ENCODE data around the gene TMBIM4.

GRCh38 chr12:66141299-66141698 lies 28.5 kb downstream of the TMBIM4 start:
- no peak for TF ChIP-seq CTCF (tag by site-specific recombination; IDR thresholded peaks at IDR 0.05)
- TF ChIP-seq ZBTB21 (tag by site-specific recombination; IDR thresholded peaks at IDR 0.05) = no peak
- TF ChIP-seq ZNF843 (tag by site-specific recombination; IDR thresholded peaks at IDR 0.05) = no peak
- TF ChIP-seq ZFP37 (tag by site-specific recombination; IDR thresholded peaks at IDR 0.05) = no peak
- no peak for TF ChIP-seq ZNF157 (tag by site-specific recombination; IDR thresholded peaks at IDR 0.05)
- TF ChIP-seq ZNF777 (tag by site-specific recombination; IDR thresholded peaks at IDR 0.05; ENCODE audit: borderline replicate concordance) = no peak
- no peak for TF ChIP-seq ZNF341 (tag by site-specific recombination; IDR thresholded peaks at IDR 0.05; ENCODE audit: low read depth)
- no peak for TF ChIP-seq ZNF610 (tag by site-specific recombination; IDR thresholded peaks at IDR 0.05; ENCODE audit: borderline replicate concordance)
- TF ChIP-seq ZNF274 (IDR thresholded peaks at IDR 0.05; ENCODE audit: low read length) = no peak
- no peak for TF ChIP-seq ZNF274 (tag by site-specific recombination; IDR thresholded peaks at IDR 0.05; ENCODE audit: borderline replicate concordance)
